Dedifferentiated amniotic fluid mesenchymal stem cell (primary cell): ENCODE data around the gene SLC9A1.

Experiments used
- DNase-seq: peaks from one replicate; pipeline ENCODE4 v3.0.0-alpha.2; 2016; ENCODE audit errors: extremely low spot score

SLC9A1 gene

DNA sequence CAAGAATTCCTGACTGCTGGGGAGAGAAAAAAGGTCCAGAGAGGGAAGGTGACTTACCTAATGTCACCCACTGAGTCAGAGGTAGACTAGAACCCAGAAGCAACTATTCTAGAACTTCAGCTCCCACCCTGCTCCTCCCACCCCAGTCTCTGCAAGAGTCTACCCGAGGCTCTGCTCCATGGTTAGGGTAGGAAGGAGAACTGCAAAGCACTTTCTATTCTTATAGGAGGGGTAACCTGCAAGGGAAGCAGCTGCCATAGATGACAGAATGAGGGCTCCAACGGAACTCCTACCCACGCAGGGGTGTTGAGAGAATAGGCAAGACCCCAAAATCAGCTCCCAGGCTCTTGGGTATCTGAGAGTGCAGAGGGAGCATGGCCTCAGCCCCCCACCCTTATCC, 4.3 kb downstream of the SLC9A1 start:
- DNase-seq, result no peak

GRCh38 chr1:27150183-27150582, 4.7 kb downstream of the SLC9A1 start:
- DNase-seq, result no peak

DNA sequence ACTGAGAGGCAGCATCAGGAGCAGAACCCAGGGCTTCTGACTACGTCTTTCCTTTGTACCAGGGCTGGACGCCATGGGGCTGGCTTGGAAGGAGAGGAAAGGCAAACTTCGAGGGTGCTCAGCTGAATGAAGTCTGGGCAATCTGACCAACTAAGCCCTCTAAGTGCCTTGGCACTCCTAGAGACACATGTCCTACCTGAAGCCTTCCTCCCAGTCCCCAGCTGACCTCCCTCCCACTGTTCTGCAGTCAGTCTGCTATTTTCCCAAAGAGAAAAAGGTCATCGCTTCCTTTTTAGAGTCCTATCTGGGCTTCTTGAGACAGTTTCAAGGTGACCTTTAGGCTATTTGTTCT, 5.2 kb downstream of the SLC9A1 start:
- DNase-seq, result no peak

DNA sequence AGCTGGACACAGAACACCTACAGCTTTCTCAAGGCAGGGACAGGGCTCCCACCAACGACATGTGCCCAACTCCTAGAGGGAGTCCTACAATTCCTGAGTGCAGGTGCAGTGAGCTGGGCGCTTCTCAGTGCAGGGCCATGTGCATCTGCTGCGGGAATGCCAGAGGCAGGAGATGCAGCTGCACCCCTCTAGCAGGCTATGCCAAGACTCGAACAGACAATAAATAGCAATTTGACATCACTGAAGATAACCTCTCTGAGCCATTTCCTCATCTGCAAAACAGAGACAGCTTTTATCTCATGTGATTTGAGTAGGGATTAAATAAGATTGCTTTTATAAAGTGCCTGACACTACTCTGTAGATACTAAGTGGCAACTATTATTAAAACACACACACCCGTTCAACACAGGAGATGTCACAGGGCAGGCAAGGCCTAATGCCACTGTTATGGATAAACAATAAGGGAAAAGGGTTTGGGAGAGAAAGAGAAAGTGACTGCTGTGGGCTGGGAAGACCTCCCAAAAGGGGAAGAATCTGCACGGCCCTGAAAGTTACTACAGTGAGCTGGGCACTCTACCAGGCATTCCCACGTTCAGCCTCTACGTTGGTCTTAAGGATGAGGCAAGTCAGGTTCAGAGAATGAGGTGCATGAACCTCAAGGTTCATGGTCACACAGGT, 5.7 kb downstream of the SLC9A1 start:
- DNase-seq, result no peak

- DNase-seq, result no peak
Observed at GRCh38 chr1:27148591-27148990, 6.3 kb downstream of the SLC9A1 start.

- DNase-seq, result no peak
Observed at GRCh38 chr1:27147842-27148518, 6.9 kb downstream of the SLC9A1 start.

DNA sequence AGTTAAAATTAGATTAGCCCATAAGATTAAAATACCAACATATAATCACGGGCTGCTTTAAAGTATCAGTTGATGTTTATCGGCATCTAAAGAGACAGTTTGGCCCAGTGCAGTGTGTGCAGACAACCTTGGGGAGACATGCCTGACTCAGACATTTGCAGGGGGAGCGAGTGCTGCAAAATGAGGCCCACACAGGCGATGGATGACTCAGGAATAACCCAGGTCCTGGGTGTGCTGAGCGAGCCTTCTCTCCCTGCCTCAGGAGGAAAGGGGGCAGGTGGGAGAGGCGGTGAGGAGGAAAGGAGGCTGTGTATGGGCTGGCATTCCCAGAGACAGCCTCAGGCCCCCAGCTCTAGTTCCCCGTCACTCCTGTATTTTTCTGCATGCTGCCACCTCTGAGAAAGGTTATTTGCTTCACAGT, 9.0 kb downstream of the SLC9A1 start:
- peak; percentile 69 for DNase-seq

DNA sequence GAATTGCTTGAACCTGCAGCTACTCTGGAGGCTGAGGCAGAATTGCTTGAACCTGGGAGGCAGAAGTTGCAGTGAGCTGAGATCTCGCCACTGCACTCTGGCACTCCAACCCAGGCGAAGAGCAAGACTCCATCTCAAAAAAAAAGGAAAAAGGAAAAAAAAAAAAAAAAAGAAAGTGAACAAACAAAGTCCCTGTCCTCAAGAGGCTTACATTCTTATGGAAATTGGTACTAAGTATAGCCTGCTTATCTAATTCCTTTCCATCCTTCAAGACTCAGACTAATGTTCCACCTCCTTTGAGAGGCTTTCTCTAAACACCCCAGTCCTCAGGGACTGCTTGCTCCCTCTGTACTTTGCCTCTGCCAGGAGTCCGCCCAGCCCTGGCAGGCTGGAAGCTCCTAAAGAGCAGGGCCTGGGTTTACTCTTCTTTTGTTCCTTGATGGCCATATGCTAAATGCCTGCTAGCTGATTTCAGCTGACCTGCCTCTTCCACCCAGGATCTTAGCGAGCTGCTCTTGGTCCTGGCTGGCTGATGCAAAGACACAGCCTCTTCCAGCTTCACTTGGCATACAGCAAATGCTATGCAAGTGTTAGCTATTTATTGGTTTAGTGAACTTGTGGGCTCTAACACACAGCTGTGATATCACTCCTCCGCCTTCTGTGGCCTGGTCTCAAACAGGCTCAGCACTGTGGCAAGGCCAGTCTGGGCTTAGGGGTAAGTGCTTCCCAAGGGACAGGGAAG, 9.8 kb downstream of the SLC9A1 start:
- peak; percentile 58 for DNase-seq

DNA sequence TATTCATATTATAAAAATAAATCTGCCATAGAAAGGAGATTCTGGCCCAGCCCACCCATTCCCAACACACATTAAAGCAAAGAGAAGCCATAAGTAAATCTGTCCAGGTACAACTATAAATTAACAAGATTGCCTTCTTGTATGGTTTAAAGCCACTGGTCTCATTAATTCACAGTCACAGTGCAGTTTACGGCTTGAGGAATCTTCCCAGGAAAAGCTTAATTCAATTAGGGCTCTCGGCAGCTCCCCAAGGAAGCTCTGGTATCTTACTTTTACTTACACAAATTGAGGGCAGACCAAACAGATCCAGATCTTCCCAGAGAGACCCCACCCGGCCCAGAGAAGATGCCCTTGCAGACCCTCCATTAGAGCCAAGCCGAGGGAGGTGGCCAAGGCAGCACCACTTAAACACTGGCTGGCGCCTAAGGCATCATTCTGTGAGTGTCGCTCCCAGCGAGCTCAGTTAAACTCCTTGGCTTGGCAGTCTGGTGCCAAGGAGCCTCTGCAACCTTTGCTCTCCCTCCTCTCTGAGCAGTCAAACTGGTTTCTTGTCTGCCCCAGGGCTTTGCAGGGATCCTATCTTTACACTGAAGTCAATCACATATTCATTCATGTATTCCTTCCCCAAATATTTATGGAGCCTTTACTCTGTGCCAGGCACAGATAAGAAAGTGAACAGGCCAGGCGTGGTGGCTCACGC, 10.7 kb downstream of the SLC9A1 start:
- DNase-seq, result no peak

GRCh38 chr1:27143401-27143800, 11.5 kb downstream of the SLC9A1 start:
- no peak for DNase-seq

- DNase-seq, result no peak
Observed at GRCh38 chr1:27142464-27142863, 12.5 kb downstream of the SLC9A1 start.

GRCh38 chr1:27141266-27142003, 13.5 kb downstream of the SLC9A1 start:
- no peak for DNase-seq

GRCh38 chr1:27139980-27140379, 14.9 kb downstream of the SLC9A1 start:
- no peak for DNase-seq

DNA sequence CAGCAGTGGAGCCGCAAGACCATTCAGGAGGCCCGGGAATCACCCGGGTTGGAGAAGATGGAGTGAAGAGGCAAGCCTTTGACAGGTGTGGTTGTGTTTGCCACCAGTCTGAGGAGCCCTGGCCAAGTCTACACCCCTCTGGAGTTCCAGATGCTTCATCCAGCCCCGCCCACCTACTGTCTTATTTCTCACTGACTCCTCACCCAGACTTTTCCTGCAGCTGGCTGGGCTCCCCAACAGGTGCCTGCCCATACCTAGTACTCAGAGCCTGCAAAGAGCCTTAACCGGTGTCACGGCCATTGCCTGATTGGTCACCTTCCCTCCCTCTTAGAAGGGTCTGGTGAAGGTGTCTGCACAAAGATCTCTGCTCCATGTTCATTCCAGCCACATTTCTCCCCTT, 16.0 kb downstream of the SLC9A1 start:
- DNase-seq, result no peak

DNA sequence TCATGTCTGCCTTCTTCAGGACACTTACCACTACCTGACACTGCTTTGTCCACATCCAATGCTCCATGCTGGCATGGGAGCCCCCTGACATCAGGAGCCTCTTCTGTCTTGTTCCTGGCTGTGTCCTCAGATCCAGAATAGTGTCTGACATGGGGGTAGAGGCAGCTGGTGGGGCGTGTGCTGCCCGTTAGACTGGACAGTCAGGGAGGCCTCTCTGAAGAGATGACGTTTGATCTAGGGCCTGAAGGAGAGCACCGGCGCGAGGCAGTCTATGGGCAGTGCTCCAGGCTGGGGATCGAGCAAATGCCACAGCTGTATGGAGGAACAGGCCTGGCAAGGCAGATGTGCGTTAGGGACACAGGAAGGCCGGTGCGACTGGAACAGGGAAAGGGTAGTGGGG, 16.6 kb downstream of the SLC9A1 start:
- no peak for DNase-seq

GRCh38 chr1:27137544-27138075, 17.3 kb downstream of the SLC9A1 start:
- DNase-seq, result peak; percentile 57

GRCh38 chr1:27136998-27137542, 17.9 kb downstream of the SLC9A1 start:
- no peak for DNase-seq

DNA sequence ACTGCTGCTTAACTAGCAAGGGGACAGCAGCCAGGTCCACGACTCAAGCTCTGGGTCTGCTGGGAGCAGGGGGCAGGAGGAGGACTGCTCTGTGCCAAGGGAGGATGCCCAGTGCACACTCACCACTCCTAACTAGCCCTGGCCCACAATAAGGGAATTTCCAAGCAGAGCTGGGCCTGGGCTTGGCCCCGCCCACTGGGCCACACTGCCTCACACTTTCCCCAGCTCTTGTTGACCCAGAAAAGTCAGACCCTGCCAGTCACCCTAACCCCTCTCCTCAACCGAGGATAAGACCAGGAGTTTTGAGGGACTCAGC, 18.7 kb downstream of the SLC9A1 start:
- no peak for DNase-seq

DNA sequence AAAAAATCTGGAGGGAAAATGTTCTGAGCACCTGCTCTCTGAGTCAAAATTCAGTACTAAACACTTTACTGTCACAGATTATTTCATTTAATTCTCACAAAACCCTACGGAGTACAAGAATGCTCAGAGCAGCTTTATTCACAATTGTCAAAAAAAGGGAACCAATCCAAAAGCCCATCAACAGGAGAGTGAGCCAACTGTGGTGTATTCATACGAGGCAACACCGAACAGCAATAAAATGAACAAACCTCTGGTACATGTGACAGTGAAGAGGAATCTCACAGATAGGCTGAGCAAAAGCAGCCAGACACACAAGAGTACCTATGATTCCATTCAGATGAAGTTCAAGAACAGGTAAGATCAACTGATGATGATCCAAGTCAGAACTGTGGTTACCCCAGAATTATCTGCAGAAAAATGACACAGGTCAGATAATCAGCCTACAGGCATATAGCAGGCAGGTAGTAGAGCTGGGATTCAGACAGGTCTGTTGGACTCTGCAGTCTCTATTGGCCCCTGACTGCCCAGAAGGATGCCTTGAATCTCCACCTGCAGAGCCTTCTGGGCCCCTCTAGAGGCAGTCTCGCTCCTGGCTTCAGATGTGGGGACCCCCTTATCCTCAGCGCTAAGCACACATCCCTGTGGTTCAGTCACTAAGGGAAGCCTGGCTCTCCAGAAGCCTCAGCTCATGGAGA, 19.2 kb downstream of the SLC9A1 start:
- no peak for DNase-seq

DNA sequence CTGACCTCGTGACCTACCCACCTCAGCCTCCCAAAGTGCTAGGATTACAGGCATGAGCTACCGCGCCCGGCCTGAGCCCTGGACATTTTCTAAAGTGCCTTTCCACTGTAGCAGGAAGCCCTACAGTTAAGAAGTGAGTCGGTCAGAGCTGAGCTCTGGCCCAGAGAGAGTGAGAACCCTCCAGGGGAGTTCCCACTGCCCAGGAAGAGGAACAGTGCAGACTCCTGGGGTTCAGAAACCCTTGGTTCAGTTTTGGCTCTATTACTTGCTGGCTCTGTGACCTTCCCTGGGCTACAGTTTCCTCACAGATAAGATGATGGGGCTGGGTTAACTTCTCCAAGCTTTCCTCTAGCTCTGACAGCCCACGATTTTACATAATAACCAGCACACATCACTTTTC, 20.9 kb downstream of the SLC9A1 start:
- DNase-seq, result no peak

DNA sequence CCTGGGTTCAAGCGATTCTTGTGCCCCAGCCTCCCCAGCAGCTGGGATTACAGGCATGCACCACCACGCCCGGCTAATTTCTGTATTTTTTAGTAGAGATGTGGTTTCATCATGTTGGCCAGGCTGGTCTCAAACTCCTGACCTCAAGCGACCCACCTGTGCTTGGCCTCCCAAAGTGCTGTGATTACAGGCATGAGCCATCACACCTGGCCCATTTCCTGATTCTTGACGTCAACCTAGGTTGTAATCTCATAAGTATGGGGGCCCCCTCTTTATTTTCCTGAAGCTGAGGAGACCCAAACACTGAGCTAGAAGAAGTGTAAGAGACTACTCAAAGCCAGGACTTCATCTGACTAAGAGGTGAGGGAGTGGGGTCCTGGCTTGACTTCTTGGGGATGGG, 21.8 kb downstream of the SLC9A1 start:
- DNase-seq, result no peak
